WERI-Rb-1 (cell line): ENCODE results near the gene CTNNA3.

Source experiments
- DNase-seq: peaks from one replicate; pipeline ENCODE4 v3.0.0-alpha.2; 2020
- H3K27ac ChIP-seq: fragments of 250-450 bp; sonication (Bioruptor Pico); 2 replicates; pipeline ENCODE4 v1.5.1; 2020; ENCODE audit warnings: mild to moderate bottlenecking, moderate library complexity
- H3K27me3 ChIP-seq: fragments of 250-450 bp; sonication (Bioruptor Pico); 2 replicates; pipeline ENCODE4 v1.5.1; 2021; ENCODE audit warnings: mild to moderate bottlenecking, low read depth, moderate library complexity; ENCODE audit not compliant: insufficient read depth, severe bottlenecking
- H3K36me3 ChIP-seq: fragments of 250-450 bp; sonication (Bioruptor Pico); 2 replicates; pipeline ENCODE4 v1.5.1; 2020; ENCODE audit warnings: mild to moderate bottlenecking, moderate library complexity
- H3K4me3 ChIP-seq: 2 replicates; pipeline ENCODE4 v1.5.1; 2011; ENCODE audit warnings: low read depth, mild to moderate bottlenecking, control low read depth, low read length
- H3K9me3 ChIP-seq: fragments of 250-450 bp; sonication (Bioruptor Pico); 2 replicates; pipeline ENCODE4 v1.5.1; 2021; ENCODE audit warnings: mild to moderate bottlenecking, moderate library complexity; ENCODE audit not compliant: severe bottlenecking
- TF ChIP-seq, protein P1 (sequence below): IDR thresholded peaks from 2 replicates; pipeline ENCODE4 v1.5.1; 2011; ENCODE audit warnings: low read depth, mild to moderate bottlenecking, control low read depth, inconsistent platforms, low read length

Gene CTNNA3

GRCh38 chr10:66881814-66882213 is 814.2 kb downstream of the CTNNA3 start:
- Histone ChIP-seq H3K4me3 (no peak overlapping the region), H3K36me3 (no peaks in the 10 kb centered on the region), H3K27ac (no peak overlapping the region), H3K27me3 (no peaks in the 10 kb centered on the region), H3K9me3 (no peaks in the 10 kb centered on the region)
- TF ChIP-seq, protein P1, sequence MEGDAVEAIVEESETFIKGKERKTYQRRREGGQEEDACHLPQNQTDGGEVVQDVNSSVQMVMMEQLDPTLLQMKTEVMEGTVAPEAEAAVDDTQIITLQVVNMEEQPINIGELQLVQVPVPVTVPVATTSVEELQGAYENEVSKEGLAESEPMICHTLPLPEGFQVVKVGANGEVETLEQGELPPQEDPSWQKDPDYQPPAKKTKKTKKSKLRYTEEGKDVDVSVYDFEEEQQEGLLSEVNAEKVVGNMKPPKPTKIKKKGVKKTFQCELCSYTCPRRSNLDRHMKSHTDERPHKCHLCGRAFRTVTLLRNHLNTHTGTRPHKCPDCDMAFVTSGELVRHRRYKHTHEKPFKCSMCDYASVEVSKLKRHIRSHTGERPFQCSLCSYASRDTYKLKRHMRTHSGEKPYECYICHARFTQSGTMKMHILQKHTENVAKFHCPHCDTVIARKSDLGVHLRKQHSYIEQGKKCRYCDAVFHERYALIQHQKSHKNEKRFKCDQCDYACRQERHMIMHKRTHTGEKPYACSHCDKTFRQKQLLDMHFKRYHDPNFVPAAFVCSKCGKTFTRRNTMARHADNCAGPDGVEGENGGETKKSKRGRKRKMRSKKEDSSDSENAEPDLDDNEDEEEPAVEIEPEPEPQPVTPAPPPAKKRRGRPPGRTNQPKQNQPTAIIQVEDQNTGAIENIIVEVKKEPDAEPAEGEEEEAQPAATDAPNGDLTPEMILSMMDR, result no peak
- DNase-seq, result no peak

- no peak for DNase-seq
- TF ChIP-seq, protein P1, result no peak
- Histone ChIP-seq H3K36me3 (no peaks in the 10 kb centered on the region), H3K9me3 (no peaks in the 10 kb centered on the region), H3K4me3 (no peak overlapping the region), H3K27me3 (no peaks in the 10 kb centered on the region), H3K27ac (no peak overlapping the region)
Measured at GRCh38 chr10:66880826-66881225, 815.2 kb downstream of the CTNNA3 start.

- TF ChIP-seq, protein P1, result no peak
- Histone ChIP-seq H3K9me3 (no peaks in the 10 kb centered on the region), H3K36me3 (no peaks in the 10 kb centered on the region), H3K4me3 (no peak overlapping the region), H3K27ac (no peak overlapping the region), H3K27me3 (no peaks in the 10 kb centered on the region)
- DNase-seq, result no peak
Measured at GRCh38 chr10:66880292-66880691, 815.7 kb downstream of the CTNNA3 start.

DNA sequence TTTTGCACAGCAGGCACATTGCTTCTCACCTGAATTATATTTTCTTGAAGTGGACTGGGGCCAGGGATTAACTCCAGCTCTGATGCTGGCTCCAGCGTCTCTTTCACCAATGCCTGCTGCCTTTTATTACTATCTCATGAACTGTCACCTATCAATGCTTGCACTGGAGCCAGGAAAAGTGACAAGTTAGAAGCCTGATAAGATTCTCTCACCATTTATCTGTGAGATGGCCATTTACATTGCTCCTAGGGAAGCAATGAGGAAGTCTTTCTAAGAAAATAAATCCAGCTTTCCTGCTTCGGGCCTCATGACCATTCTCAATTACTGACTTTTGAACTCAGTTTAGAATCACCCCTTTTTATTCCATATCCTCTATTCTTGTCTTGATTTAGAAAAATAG is 818.6 kb downstream of the CTNNA3 start:
- H3K36me3 ChIP-seq, result no peaks in the 10 kb centered on the region
- TF ChIP-seq, protein P1, result no peak
- H3K9me3 ChIP-seq, result no peaks in the 10 kb centered on the region
- H3K4me3 ChIP-seq, result no peak overlapping the region
- H3K27me3 ChIP-seq, result no peaks in the 10 kb centered on the region
- DNase-seq, result no peak
- H3K27ac ChIP-seq, result no peak overlapping the region

- TF ChIP-seq, protein P1, result no peak
- no peaks in the 10 kb centered on the region for H3K9me3 ChIP-seq
- H3K27me3 ChIP-seq, result no peaks in the 10 kb centered on the region
- H3K4me3 ChIP-seq, result no peak overlapping the region
- no peak for DNase-seq
- H3K27ac ChIP-seq, result no peak overlapping the region
- H3K36me3 ChIP-seq, result no peaks in the 10 kb centered on the region
Measured at GRCh38 chr10:66869635-66870034, 826.4 kb downstream of the CTNNA3 start.

- H3K27ac ChIP-seq, result no peak overlapping the region
- H3K36me3 ChIP-seq, result no peaks in the 10 kb centered on the region
- H3K4me3 ChIP-seq, result no peak overlapping the region
- no peaks in the 10 kb centered on the region for H3K9me3 ChIP-seq
- DNase-seq, result no peak
- TF ChIP-seq, protein P1, result no peak
- H3K27me3 ChIP-seq, result no peaks in the 10 kb centered on the region
Measured at GRCh38 chr10:66862687-66863258, 833.2 kb downstream of the CTNNA3 start.
